HEK293 (cell line): Measurements from ENCODE around the gene SIK2.

Experiments
- CTCF ChIA-PET: fragments of 350-600 bp; formaldehyde crosslinking; extraction: SDS; loops from one replicate; lab custom pipeline; 2021; ENCODE audit warnings: antibody characterized with exemption; lab: Yijun Ruan, JAX
- POLR2A ChIA-PET: fragments of 300-600 bp; formaldehyde crosslinking; extraction: SDS; loops from one replicate; lab custom pipeline; 2020; ENCODE audit warnings: antibody characterized with exemption, inconsistent platforms; lab: Yijun Ruan, JAX
- H3K27ac ChIP-seq: fragments of 200-500 bp; sonication (Bioruptor generic); 2 replicates; pipeline ENCODE4 v1.5.1; 2014; ENCODE audit warnings: low read depth, low read length, control low read depth, inconsistent platforms; ENCODE audit errors: extremely low read depth
- H3K36me3 ChIP-seq, 2 experiments: fragments of 200-500 bp in 1 of 2; sonication (Bioruptor generic) in 1 of 2; 1 replicate in 1 of 2; 2 replicates in 1 of 2; pipeline ENCODE4 v1.5.1; 2014 to 2017; ENCODE audit warnings: inconsistent platforms in 2 of 2, low read length in 2 of 2; ENCODE audit not compliant: control insufficient read depth in 2 of 2, insufficient read depth in 1 of 2
- H3K4me1 ChIP-seq: fragments of 200-500 bp; sonication (Bioruptor generic); 2 replicates; pipeline ENCODE4 v1.5.1; 2014; ENCODE audit warnings: mild to moderate bottlenecking, low read length, inconsistent platforms; ENCODE audit not compliant: control insufficient read depth, insufficient read depth
- H3K4me3 ChIP-seq: 2 replicates; pipeline ENCODE4 v1.5.1; 2011; ENCODE audit warnings: low read depth, mild to moderate bottlenecking, control low read depth, low read length, moderate library complexity
- H3K9me3 ChIP-seq: fragments of 200-500 bp; sonication (Bioruptor generic); 2 replicates; pipeline ENCODE4 v1.5.1; 2014; ENCODE audit warnings: low read depth, low read length, inconsistent platforms; ENCODE audit not compliant: control insufficient read depth, insufficient read depth
- FEZF1 ChIP-seq: fragments of 450-650 bp; formaldehyde crosslinking; IDR thresholded peaks from 2 replicates; pipeline ENCODE4 v1.5.1; 2016; ENCODE audit warnings: missing biosample characterization, missing genetic modification characterization
- HOXC10 ChIP-seq: sonication (generic); formaldehyde crosslinking; IDR thresholded peaks from 2 replicates; pipeline ENCODE4 v1.8.1; 2023; ENCODE audit warnings: mild to moderate bottlenecking, missing genetic modification reagents
- KLF16 ChIP-seq: fragments of 450-650 bp; formaldehyde crosslinking; IDR thresholded peaks from 2 replicates; pipeline ENCODE4 v1.5.1; 2017; ENCODE audit warnings: missing biosample characterization, missing genetic modification characterization
- REPIN1 ChIP-seq: fragments of 450-650 bp; formaldehyde crosslinking; IDR thresholded peaks from 2 replicates; pipeline ENCODE4 v1.5.1; 2017; ENCODE audit warnings: missing biosample characterization, missing genetic modification characterization, low read depth
- SALL2 ChIP-seq: fragments of 450-650 bp; formaldehyde crosslinking; IDR thresholded peaks from 2 replicates; pipeline ENCODE4 v1.5.0; 2017; ENCODE audit warnings: missing biosample characterization, mild to moderate bottlenecking, missing genetic modification characterization, borderline replicate concordance
- SP2 ChIP-seq: fragments of 450-650 bp; formaldehyde crosslinking; IDR thresholded peaks from 2 replicates; pipeline ENCODE4 v1.5.1; 2016; ENCODE audit warnings: missing biosample characterization, missing genetic modification characterization
- SP7 ChIP-seq: fragments of 450-650 bp; formaldehyde crosslinking; IDR thresholded peaks from 2 replicates; pipeline ENCODE4 v1.5.1; 2016; ENCODE audit warnings: missing biosample characterization, missing genetic modification characterization
- TRIM28 ChIP-seq: IDR thresholded peaks from 2 replicates; pipeline ENCODE4 v1.6.1; 2011; ENCODE audit warnings: low read length, control low read depth, borderline replicate concordance
- ZFP3 ChIP-seq: fragments of 450-650 bp; formaldehyde crosslinking; IDR thresholded peaks from 2 replicates; pipeline ENCODE4 v1.5.1; 2016; ENCODE audit warnings: low read depth, missing biosample characterization, missing genetic modification characterization
- ZNF157 ChIP-seq: fragments of 450-650 bp; formaldehyde crosslinking; IDR thresholded peaks from 2 replicates; pipeline ENCODE4 v1.5.1; 2016; ENCODE audit warnings: missing biosample characterization, missing genetic modification characterization
- ZNF24 ChIP-seq: fragments of 450-650 bp; formaldehyde crosslinking; IDR thresholded peaks from 2 replicates; pipeline ENCODE4 v1.5.1; 2016; ENCODE audit warnings: missing biosample characterization, missing genetic modification characterization
- ZNF350 ChIP-seq: fragments of 450-650 bp; formaldehyde crosslinking; IDR thresholded peaks from 2 replicates; pipeline ENCODE4 v1.5.0; 2017; ENCODE audit warnings: missing biosample characterization, mild to moderate bottlenecking, missing genetic modification characterization
- ZNF366 ChIP-seq: fragments of 450-650 bp; formaldehyde crosslinking; conservative IDR thresholded peaks from 2 replicates; pipeline ENCODE4 v1.5.1; 2016; ENCODE audit warnings: missing biosample characterization, missing genetic modification characterization
- ZNF37A ChIP-seq: fragments of 450-650 bp; IDR thresholded peaks from 2 replicates; pipeline ENCODE4 v1.5.1; 2018; ENCODE audit warnings: missing biosample characterization, missing genetic modification characterization
- ZNF426 ChIP-seq: fragments of 450-650 bp; formaldehyde crosslinking; IDR thresholded peaks from 2 replicates; pipeline ENCODE4 v1.5.1; 2017; ENCODE audit warnings: missing biosample characterization, missing genetic modification characterization, mild to moderate bottlenecking, inconsistent platforms, moderate library complexity
- ZNF544 ChIP-seq: fragments of 450-650 bp; formaldehyde crosslinking; IDR thresholded peaks from 2 replicates; pipeline ENCODE4 v1.5.0; 2017; ENCODE audit warnings: missing biosample characterization, missing genetic modification characterization
- ZNF555 ChIP-seq: fragments of 450-650 bp; formaldehyde crosslinking; conservative IDR thresholded peaks from 2 replicates; pipeline ENCODE4 v1.5.1; 2017; ENCODE audit warnings: missing biosample characterization, mild to moderate bottlenecking, missing genetic modification characterization, inconsistent platforms
- ZNF558 ChIP-seq: fragments of 450-650 bp; formaldehyde crosslinking; IDR thresholded peaks from 2 replicates; pipeline ENCODE4 v1.5.1; 2016; ENCODE audit warnings: missing biosample characterization, missing genetic modification characterization
- ZNF785 ChIP-seq: fragments of 450-650 bp; formaldehyde crosslinking; IDR thresholded peaks from 2 replicates; pipeline ENCODE4 v1.5.1; 2016; ENCODE audit warnings: missing biosample characterization, missing genetic modification characterization
- ZNF830 ChIP-seq: fragments of 450-650 bp; IDR thresholded peaks from 2 replicates; pipeline ENCODE4 v1.5.0; 2018; ENCODE audit warnings: missing biosample characterization, missing genetic modification characterization, low read depth, mild to moderate bottlenecking, moderate library complexity
- TF ChIP-seq, protein P1 (sequence below): fragments of 450-650 bp; formaldehyde crosslinking; IDR thresholded peaks from 2 replicates; pipeline ENCODE4 v1.5.1; 2017; ENCODE audit warnings: missing biosample characterization, missing genetic modification characterization
- TF ChIP-seq, protein P2 (sequence below): fragments of 450-650 bp; formaldehyde crosslinking; IDR thresholded peaks from 2 replicates; pipeline ENCODE4 v1.5.1; 2016; ENCODE audit warnings: missing biosample characterization, missing genetic modification characterization, low read depth
- TF ChIP-seq, protein P3 (sequence below): fragments of 450-650 bp; formaldehyde crosslinking; IDR thresholded peaks from 2 replicates; pipeline ENCODE4 v1.5.1; 2016; ENCODE audit warnings: missing biosample characterization, missing genetic modification characterization
- TF ChIP-seq, protein P4 (sequence below): IDR thresholded peaks from 2 replicates; pipeline ENCODE4 v1.6.1; 2011; ENCODE audit warnings: mild to moderate bottlenecking, low read depth, low read length, borderline replicate concordance
- TF ChIP-seq, protein P5 (sequence below): fragments of 450-650 bp; formaldehyde crosslinking; IDR thresholded peaks from 2 replicates; pipeline ENCODE4 v1.5.1; 2016; ENCODE audit warnings: missing biosample characterization, missing genetic modification characterization
- TF ChIP-seq, protein P6 (sequence below): fragments of 450-650 bp; formaldehyde crosslinking; conservative IDR thresholded peaks from 2 replicates; pipeline ENCODE4 v1.5.1; 2016; ENCODE audit warnings: low read depth, missing biosample characterization, missing genetic modification characterization

The SIK2 gene

DNA sequence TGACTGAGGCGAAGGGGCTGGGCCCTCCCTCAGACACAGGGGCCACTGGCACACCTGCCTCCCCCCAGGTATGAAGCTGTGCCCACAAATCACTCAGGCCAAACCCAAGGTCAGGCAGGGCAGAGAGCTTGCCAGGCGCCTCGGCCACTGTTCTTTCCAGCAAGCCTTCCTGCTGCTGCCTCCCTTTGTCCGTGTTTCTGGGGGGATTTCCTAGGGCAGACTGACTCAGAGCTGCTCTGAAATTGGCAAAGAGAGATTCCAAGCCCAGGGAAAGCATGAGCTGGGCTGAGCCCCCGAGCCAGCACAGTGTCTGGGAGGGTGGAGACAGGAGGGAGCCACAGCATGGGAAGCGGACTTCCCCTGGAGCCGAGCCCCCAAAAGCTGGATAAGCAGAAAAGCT is 130.8 kb downstream of the SIK2 start:
- Histone ChIP-seq H3K4me1 (peaks cover 2% of the 10 kb centered on the region; the same call in 1 of the 2 replicates), H3K4me3 (no peak overlapping the region), H3K36me3 (peaks cover 0 to 10% of the 10 kb centered on the region in 2 experiments; a peak in 1 of 3 replicates), H3K27ac (no peak overlapping the region), H3K9me3 (no peaks in the 10 kb centered on the region)
- ChIA-PET POLR2A (interaction anchor here (0.6 kb wide), 1 partner anchor 139 kb away, joined by 6 read pairs; no protein-coding TSS in a partner anchor), CTCF (interaction anchor here (0.6 to 1.2 kb wide), 2 partner anchors 129 to 435 kb away, joined by 3 to 6 read pairs; no protein-coding TSS in a partner anchor)
- TF ChIP-seq, protein P1, sequence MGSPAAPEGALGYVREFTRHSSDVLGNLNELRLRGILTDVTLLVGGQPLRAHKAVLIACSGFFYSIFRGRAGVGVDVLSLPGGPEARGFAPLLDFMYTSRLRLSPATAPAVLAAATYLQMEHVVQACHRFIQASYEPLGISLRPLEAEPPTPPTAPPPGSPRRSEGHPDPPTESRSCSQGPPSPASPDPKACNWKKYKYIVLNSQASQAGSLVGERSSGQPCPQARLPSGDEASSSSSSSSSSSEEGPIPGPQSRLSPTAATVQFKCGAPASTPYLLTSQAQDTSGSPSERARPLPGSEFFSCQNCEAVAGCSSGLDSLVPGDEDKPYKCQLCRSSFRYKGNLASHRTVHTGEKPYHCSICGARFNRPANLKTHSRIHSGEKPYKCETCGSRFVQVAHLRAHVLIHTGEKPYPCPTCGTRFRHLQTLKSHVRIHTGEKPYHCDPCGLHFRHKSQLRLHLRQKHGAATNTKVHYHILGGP (tag by site-specific recombination) = no peak
- TF ChIP-seq ZNF37A = no peak
- TF ChIP-seq ZFP3 = no peak
- TF ChIP-seq, protein P2, sequence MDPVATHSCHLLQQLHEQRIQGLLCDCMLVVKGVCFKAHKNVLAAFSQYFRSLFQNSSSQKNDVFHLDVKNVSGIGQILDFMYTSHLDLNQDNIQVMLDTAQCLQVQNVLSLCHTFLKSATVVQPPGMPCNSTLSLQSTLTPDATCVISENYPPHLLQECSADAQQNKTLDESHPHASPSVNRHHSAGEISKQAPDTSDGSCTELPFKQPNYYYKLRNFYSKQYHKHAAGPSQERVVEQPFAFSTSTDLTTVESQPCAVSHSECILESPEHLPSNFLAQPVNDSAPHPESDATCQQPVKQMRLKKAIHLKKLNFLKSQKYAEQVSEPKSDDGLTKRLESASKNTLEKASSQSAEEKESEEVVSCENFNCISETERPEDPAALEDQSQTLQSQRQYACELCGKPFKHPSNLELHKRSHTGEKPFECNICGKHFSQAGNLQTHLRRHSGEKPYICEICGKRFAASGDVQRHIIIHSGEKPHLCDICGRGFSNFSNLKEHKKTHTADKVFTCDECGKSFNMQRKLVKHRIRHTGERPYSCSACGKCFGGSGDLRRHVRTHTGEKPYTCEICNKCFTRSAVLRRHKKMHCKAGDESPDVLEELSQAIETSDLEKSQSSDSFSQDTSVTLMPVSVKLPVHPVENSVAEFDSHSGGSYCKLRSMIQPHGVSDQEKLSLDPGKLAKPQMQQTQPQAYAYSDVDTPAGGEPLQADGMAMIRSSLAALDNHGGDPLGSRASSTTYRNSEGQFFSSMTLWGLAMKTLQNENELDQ = no peak
- TF ChIP-seq ZNF830 = no peak
- TF ChIP-seq KLF16 (tag by site-specific recombination) = no peak
- no peak for TF ChIP-seq REPIN1 (tag by site-specific recombination)
- no peak for TF ChIP-seq ZNF157
- TF ChIP-seq SALL2 (tag by site-specific recombination) = no peak
- TF ChIP-seq HOXC10 (CRISPR knock-in tag) = no peak
- TF ChIP-seq TRIM28 = no peak
- TF ChIP-seq, protein P3, sequence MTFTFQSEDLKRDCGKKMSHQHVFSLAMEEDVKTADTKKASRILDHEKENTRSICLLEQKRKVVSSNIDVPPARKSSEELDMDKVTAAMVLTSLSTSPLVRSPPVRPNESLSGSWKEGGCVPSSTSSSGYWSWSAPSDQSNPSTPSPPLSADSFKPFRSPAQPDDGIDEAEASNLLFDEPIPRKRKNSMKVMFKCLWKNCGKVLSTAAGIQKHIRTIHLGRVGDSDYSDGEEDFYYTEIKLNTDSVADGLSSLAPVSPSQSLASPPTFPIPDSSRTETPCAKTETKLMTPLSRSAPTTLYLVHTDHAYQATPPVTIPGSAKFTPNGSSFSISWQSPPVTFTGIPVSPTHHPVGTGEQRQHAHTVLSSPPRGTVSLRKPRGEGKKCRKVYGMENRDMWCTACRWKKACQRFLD = no peak
- no peak for TF ChIP-seq ZNF350 (tag by site-specific recombination)
- no peak for TF ChIP-seq FEZF1 (tag by site-specific recombination)
- TF ChIP-seq, protein P4, sequence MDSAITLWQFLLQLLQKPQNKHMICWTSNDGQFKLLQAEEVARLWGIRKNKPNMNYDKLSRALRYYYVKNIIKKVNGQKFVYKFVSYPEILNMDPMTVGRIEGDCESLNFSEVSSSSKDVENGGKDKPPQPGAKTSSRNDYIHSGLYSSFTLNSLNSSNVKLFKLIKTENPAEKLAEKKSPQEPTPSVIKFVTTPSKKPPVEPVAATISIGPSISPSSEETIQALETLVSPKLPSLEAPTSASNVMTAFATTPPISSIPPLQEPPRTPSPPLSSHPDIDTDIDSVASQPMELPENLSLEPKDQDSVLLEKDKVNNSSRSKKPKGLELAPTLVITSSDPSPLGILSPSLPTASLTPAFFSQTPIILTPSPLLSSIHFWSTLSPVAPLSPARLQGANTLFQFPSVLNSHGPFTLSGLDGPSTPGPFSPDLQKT = no peak
- no peak for TF ChIP-seq ZNF24

DNA sequence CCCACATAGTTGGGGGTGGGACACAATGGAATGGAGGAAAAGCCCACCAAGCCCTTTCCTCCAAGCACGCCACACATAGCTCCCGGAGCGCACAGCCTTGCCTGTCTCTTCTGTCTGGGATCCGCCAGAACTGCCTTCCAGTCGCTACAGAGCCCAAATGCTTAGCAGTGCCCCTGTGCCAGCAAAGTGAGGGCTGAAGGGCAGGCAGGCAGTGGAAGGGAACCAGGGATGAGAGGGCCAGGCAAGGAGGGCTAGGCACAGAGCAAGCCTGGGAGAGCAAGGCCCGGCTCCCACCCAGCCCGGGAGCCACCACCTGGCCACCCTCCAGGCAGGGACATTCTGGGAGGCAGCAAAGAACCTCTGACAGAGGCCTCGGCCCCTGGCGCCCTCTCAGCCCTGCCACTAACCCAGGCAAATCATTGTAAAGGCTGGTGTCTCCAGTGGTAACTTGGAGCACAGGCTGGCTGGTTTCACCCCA is 131.4 kb downstream of the SIK2 start:
- Histone ChIP-seq H3K27ac (no peak overlapping the region), H3K36me3 (peaks cover 0 to 16% of the 10 kb centered on the region in 2 experiments; a peak in 1 of 3 replicates), H3K4me1 (peaks cover 2% of the 10 kb centered on the region; the same call in 1 of the 2 replicates), H3K9me3 (no peaks in the 10 kb centered on the region), H3K4me3 (no peak overlapping the region)
- ChIA-PET POLR2A (interaction anchor here (0.6 kb wide), 1 partner anchor 139 kb away, joined by 6 read pairs; no protein-coding TSS in a partner anchor), CTCF (interaction anchor here (0.6 to 1.2 kb wide), 3 partner anchors 129 to 434 kb away, joined by 3 to 6 read pairs (median 3); no protein-coding TSS in a partner anchor)
- TF ChIP-seq ZNF426 (tag by site-specific recombination) (no peak), ZNF544 (tag by site-specific recombination) (no peak), KLF16 (tag by site-specific recombination) (no peak), ZNF785 (no peak), ZNF366 (no peak), ZNF558 (tag by site-specific recombination) (no peak), ZNF555 (no peak), SP2 (tag by site-specific recombination) (no peak), SP7 (tag by site-specific recombination) (no peak)
- TF ChIP-seq, protein P5, sequence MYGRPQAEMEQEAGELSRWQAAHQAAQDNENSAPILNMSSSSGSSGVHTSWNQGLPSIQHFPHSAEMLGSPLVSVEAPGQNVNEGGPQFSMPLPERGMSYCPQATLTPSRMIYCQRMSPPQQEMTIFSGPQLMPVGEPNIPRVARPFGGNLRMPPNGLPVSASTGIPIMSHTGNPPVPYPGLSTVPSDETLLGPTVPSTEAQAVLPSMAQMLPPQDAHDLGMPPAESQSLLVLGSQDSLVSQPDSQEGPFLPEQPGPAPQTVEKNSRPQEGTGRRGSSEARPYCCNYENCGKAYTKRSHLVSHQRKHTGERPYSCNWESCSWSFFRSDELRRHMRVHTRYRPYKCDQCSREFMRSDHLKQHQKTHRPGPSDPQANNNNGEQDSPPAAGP (tag by site-specific recombination) = no peak
- TF ChIP-seq, protein P6, sequence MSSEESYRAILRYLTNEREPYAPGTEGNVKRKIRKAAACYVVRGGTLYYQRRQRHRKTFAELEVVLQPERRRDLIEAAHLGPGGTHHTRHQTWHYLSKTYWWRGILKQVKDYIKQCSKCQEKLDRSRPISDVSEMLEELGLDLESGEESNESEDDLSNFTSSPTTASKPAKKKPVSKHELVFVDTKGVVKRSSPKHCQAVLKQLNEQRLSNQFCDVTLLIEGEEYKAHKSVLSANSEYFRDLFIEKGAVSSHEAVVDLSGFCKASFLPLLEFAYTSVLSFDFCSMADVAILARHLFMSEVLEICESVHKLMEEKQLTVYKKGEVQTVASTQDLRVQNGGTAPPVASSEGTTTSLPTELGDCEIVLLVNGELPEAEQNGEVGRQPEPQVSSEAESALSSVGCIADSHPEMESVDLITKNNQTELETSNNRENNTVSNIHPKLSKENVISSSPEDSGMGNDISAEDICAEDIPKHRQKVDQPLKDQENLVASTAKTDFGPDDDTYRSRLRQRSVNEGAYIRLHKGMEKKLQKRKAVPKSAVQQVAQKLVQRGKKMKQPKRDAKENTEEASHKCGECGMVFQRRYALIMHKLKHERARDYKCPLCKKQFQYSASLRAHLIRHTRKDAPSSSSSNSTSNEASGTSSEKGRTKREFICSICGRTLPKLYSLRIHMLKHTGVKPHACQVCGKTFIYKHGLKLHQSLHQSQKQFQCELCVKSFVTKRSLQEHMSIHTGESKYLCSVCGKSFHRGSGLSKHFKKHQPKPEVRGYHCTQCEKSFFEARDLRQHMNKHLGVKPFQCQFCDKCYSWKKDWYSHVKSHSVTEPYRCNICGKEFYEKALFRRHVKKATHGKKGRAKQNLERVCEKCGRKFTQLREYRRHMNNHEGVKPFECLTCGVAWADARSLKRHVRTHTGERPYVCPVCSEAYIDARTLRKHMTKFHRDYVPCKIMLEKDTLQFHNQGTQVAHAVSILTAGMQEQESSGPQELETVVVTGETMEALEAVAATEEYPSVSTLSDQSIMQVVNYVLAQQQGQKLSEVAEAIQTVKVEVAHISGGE (tag by site-specific recombination) = no peak
